Spleen (tissue), 7 donors: ENCODE measurements around the gene ZIC5.

Experiments used
- POLR2A ChIP-seq, 3 donors: fragments of 450-650 bp; IDR thresholded peaks; one replicate each; pipeline ENCODE4 v1.5.1; 2017; ENCODE audit warnings: antibody characterized with exemption in 3 of 3, mild to moderate bottlenecking in 1 of 3
- POLR2AphosphoS5 ChIP-seq, 3 donors: sonication (generic); formaldehyde crosslinking; IDR thresholded peaks; one replicate each; pipeline ENCODE4 v1.5.1; 2017; ENCODE audit warnings: antibody characterized with exemption in 3 of 3
- TF ChIP-seq, protein P1 (sequence below), 11 experiments: fragments of 200-600 bp in 7 of 11; fragments of 450-650 bp in 4 of 11; sonication (generic) in 4 of 11; IDR thresholded peaks in 8 of 11; conservative IDR thresholded peaks in 3 of 11; 1 replicate in 7 of 11; 2 replicates in 4 of 11; pipeline versions ENCODE4 v1.4.0 to v1.8.0; 2016 to 2021; ENCODE audit warnings: antibody characterized with exemption in 11 of 11, inconsistent platforms in 4 of 11, mild to moderate bottlenecking in 1 of 11
- donor health status: DM: no; HTN: no; CAD: no; lungs with moderate emphysema.
- donor health status: DM: no; HTN: no; CAD: no.
- donor health status: DM: no; HTN: no; CAD: no.

DNA sequence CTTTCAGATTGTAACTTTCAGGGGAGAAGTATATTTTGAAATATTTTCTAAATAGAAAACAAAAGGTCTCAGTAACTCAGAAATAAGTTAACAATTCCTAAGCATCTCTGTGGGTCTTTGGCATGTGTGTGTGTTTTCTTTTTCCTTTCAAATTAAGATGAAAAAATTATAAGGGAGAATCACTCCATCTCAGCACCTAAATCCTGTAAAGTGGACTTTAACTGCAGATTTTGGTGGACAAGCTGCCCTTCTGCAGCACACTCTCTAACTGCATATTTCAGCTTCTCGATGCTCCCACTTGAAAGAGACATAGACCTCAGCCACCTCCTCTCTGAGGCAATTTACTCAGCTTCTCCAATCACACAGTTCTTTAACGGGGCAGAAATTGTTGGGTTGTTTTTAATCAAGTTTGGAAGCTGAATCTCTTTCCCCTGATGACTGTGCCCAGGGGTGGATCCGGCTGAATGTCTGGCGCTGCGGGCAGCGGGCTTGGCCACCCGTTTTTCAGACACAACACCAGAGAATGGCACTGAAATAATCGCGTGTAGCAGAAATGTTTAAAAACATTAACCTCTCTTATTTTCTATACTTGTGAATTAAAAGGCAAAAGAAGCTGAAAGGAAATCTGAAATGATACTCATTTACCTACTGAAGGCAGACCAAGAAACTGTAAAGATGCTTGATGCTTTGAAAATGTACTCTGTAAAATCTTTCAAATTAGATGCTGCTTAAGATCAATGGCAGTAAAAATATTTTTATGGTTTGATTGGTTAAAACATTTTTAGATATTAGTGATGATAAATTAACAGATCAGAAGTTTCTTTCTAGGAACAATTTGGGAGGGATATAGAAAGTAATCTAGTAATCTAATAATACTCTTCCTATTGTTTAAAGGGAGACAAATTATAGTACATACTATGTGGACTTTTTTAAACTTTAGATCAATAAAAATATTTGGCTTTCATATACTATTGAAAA lies 22.4 kb upstream of the ZIC5 start:
- TF ChIP-seq, protein P1, sequence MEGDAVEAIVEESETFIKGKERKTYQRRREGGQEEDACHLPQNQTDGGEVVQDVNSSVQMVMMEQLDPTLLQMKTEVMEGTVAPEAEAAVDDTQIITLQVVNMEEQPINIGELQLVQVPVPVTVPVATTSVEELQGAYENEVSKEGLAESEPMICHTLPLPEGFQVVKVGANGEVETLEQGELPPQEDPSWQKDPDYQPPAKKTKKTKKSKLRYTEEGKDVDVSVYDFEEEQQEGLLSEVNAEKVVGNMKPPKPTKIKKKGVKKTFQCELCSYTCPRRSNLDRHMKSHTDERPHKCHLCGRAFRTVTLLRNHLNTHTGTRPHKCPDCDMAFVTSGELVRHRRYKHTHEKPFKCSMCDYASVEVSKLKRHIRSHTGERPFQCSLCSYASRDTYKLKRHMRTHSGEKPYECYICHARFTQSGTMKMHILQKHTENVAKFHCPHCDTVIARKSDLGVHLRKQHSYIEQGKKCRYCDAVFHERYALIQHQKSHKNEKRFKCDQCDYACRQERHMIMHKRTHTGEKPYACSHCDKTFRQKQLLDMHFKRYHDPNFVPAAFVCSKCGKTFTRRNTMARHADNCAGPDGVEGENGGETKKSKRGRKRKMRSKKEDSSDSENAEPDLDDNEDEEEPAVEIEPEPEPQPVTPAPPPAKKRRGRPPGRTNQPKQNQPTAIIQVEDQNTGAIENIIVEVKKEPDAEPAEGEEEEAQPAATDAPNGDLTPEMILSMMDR (IDR thresholded peaks at IDR 0.05 in 8 of 11, conservative IDR thresholded peaks at IDR 0.05 in 3 of 11): no peak
- TF ChIP-seq POLR2A (IDR thresholded peaks at IDR 0.05) (no peak), POLR2AphosphoS5 (IDR thresholded peaks at IDR 0.05) (no peak)
